Panc1 (cell line): ENCODE measurements around the gene GEMIN4. TPM values are rescaled to one million over a fixed set of nuclear protein-coding genes. Genes with fewer than 3 reads are reported as not detected.
A peak's percentile ranks its signal among the peaks of the same experiment; 100 is the strongest.

Source experiments
- ATAC-seq: fragments of 200-7000 bp; cut with Tn5 transposase; 2 replicates; pipeline ENCODE4 v1.9.1; 2020; ENCODE audit warnings: mild to moderate bottlenecking, moderate library complexity
- BruUV-seq: library from RNA; stranded (reverse); fragments of 400-500 nt; replicated peaks from 2 replicates; lab custom pipeline; 2021; lab: Mats Ljungman, UMichigan
- CTCF ChIA-PET: fragments of 300-600 bp; sonication (Branson Sonifier 250); formaldehyde crosslinking; loops from one replicate; lab custom pipeline; 2022; ENCODE audit warnings: antibody characterized with exemption; lab: Charles Lee
- POLR2A ChIA-PET: fragments of 300-600 bp; sonication (Branson Sonifier 250); formaldehyde crosslinking; loops from one replicate; lab custom pipeline; 2022; ENCODE audit warnings: antibody characterized with exemption; lab: Charles Lee
- DNase-seq: peaks from one replicate; pipeline ENCODE4 v3.0.0-alpha.2; 2010; ENCODE audit warnings: low read depth, low spot score
- H3K27ac ChIP-seq: 2 replicates; pipeline ENCODE4 v1.5.1; 2011; ENCODE audit warnings: mild to moderate bottlenecking, low read length, inconsistent platforms
- H3K27me3 ChIP-seq: fragments of 200-500 bp; sonication (Bioruptor generic); 2 replicates; pipeline ENCODE4 v1.6.0; 2014; ENCODE audit warnings: low read length, inconsistent platforms; ENCODE audit not compliant: control insufficient read depth, insufficient read depth
- H3K36me3 ChIP-seq: fragments of 200-500 bp; sonication (Bioruptor generic); 2 replicates; pipeline ENCODE4 v1.5.1; 2014; ENCODE audit warnings: inconsistent platforms, mild to moderate bottlenecking, low read length, moderate library complexity; ENCODE audit not compliant: control insufficient read depth, insufficient read depth
- H3K4me1 ChIP-seq: 2 replicates; pipeline ENCODE4 v1.5.1; 2011; ENCODE audit warnings: inconsistent platforms, mild to moderate bottlenecking, low read length, moderate library complexity; ENCODE audit not compliant: control insufficient read depth, insufficient read depth
- H3K4me3 ChIP-seq, 2 experiments: 2 replicates each; pipeline ENCODE4 v1.5.1; 2011 to 2012; ENCODE audit warnings: low read depth in 2 of 2, low read length in 2 of 2, mild to moderate bottlenecking in 2 of 2, inconsistent platforms in 1 of 2, moderate library complexity in 1 of 2
- H3K9me3 ChIP-seq: fragments of 200-500 bp; sonication (Bioruptor generic); 2 replicates; pipeline ENCODE4 v1.5.1; 2014; ENCODE audit warnings: low read depth, mild to moderate bottlenecking, inconsistent platforms, low read length, moderate library complexity; ENCODE audit not compliant: control insufficient read depth, insufficient read depth
- CTCF ChIP-seq: fragments of 450-650 bp; IDR thresholded peaks from 2 replicates; pipeline ENCODE4 v1.5.1; 2017; ENCODE audit warnings: mild to moderate bottlenecking
- POLR2AphosphoS5 ChIP-seq: IDR thresholded peaks from 2 replicates; pipeline ENCODE4 v1.6.1; 2012; ENCODE audit warnings: mild to moderate bottlenecking, low read depth, low read length, moderate library complexity
- REST ChIP-seq, 2 experiments: IDR thresholded peaks; 2 replicates each; pipeline ENCODE4 v1.6.1; 2011 to 2012; ENCODE audit warnings: low read depth in 2 of 2, control low read depth in 1 of 2, low read length in 1 of 2, mild to moderate bottlenecking in 1 of 2, moderate library complexity in 1 of 2; ENCODE audit not compliant: insufficient read depth in 1 of 2
- SIN3A ChIP-seq: IDR thresholded peaks from 2 replicates; pipeline ENCODE4 v1.6.1; 2012; ENCODE audit warnings: low read depth, mild to moderate bottlenecking, low read length, moderate library complexity, borderline replicate concordance; ENCODE audit not compliant: insufficient read depth
- TCF7L2 ChIP-seq: IDR thresholded peaks from 2 replicates; pipeline ENCODE4 v1.6.1; 2011; ENCODE audit warnings: mild to moderate bottlenecking, low read depth, low read length, inconsistent platforms
- in situ Hi-C: cut with HindIII; loops from 2 replicates; pipeline ENCODE4 v1.10.0; 2016; ENCODE audit warnings: low sequenced_read_pairs, low pct_unique_long_range_greater_than_20kb
- intact Hi-C: fragments of 100-400 bp; cut with micrococcal nuclease; formaldehyde crosslinking; loops from one replicate; pipeline ENCODE4 v1.10.0; 2022; ENCODE audit not compliant: unreplicated experiment
- total RNA-seq: library from RNA; stranded (reverse); gene quantifications from one replicate; pipeline ENCODE4 v1.2.1, GENCODE V29; 2021; ENCODE audit not compliant: unreplicated experiment

Gene GEMIN4
- total RNA-seq, 1 experiment from 2014 or later, result 34.9 TPM

- Histone ChIP-seq H3K27ac (peak within 1 kb of the TSS; percentile 93), H3K4me3 (peak within 1 kb of the TSS; percentile 95 to 99), H3K36me3 (peaks cover 5% of the 10 kb centered on the region), H3K27me3 (no peaks in the 10 kb centered on the region), H3K9me3 (no peaks in the 10 kb centered on the region), H3K4me1 (peaks cover 8% of the 10 kb centered on the region; the same call in 1 of the 2 replicates)
- ChIA-PET CTCF (interaction anchor here (0.7 kb wide), 1 partner anchor 218 kb away, joined by 3 read pairs; no protein-coding TSS in a partner anchor), POLR2A (no interaction called here)
- intact Hi-C loops (no loop called here), in situ Hi-C loops (no loop called here)
- DNase-seq (peak; percentile 62), ATAC-seq (peak; percentile 98)
- BruUV-seq, result TSS peak; percentile 81
- TF ChIP-seq POLR2AphosphoS5, result peak; percentile 75
- 0 out of 2 replicates have a peak, but pooled peaks have one; percentile 35 for TF ChIP-seq TCF7L2
- peak in 1 of 2 experiments; percentile 55; a peak in 1 of 4 replicates for TF ChIP-seq REST (IDR thresholded peaks at IDR 0.05; ENCODE audit: insufficient read depth in 1 of 2, low read depth in 2 of 2, low read length in 1 of 2)
- 0 out of 2 replicates have a peak, but pooled peaks have one; percentile 82 for TF ChIP-seq SIN3A
- TF ChIP-seq CTCF, result no peak
These were observed 30.0 kb upstream of the GEMIN4 start, which contains the start of the genes GLOD4 and MRM3 for GRCh38 chr17:781805-782731. Gene GLOD4, minus strand, starts transcription at chr17:782280. Its CDS starts 25 bp downstream, at chr17:782255. Gene MRM3, plus strand, starts transcription at chr17:782353. Its CDS starts 26 bp downstream, at chr17:782379.

GRCh38 chr17:778096-778495 is 26.0 kb upstream of the GEMIN4 start:
- intact Hi-C loops, result no loop called here
- H3K4me3 ChIP-seq, result no peak overlapping the region
- in situ Hi-C loops, result no loop called here
- no peak overlapping the region for H3K27ac ChIP-seq
- CTCF ChIA-PET, result no interaction called here
- no peaks in the 10 kb centered on the region for H3K27me3 ChIP-seq
- no peak for TF ChIP-seq CTCF
- TF ChIP-seq SIN3A, result no peak
- POLR2A ChIA-PET, result no interaction called here
- H3K36me3 ChIP-seq, result peaks cover 15% of the 10 kb centered on the region
- no peak for DNase-seq
- ATAC-seq, result no peak
- no peaks in the 10 kb centered on the region for H3K9me3 ChIP-seq
- H3K4me1 ChIP-seq, result no peaks in the 10 kb centered on the region
- no TSS peak for BruUV-seq
